Mesothelial cell of epicardium (in vitro differentiated cells): ENCODE measurements around the gene PUSL1. TPM values are rescaled to one million over a fixed set of nuclear protein-coding genes. Genes with fewer than 3 reads are reported as not detected.
A peak's percentile ranks its signal among the peaks of the same experiment; 100 is the strongest.

Experiments
- DNase-seq, 2 experiments: peaks; one replicate each; pipeline ENCODE4 v3.0.0; 2021; ENCODE audit warnings: low spot score in 2 of 2; ENCODE audit not compliant: unreplicated experiment in 2 of 2
- H3K27ac Mint-ChIP-seq: 2 replicates; pipeline ENCODE4 v1.8.0; 2021; ENCODE audit warnings: mixed read lengths
- H3K27me3 Mint-ChIP-seq: 2 replicates; pipeline ENCODE4 v1.8.0; 2021; ENCODE audit warnings: low read depth, mixed read lengths
- H3K36me3 Mint-ChIP-seq: 2 replicates; pipeline ENCODE4 v1.8.0; 2021; ENCODE audit warnings: mixed read lengths
- H3K4me1 Mint-ChIP-seq: 2 replicates; pipeline ENCODE4 v1.8.0; 2021; ENCODE audit warnings: mixed read lengths
- H3K4me3 Mint-ChIP-seq: 2 replicates; pipeline ENCODE4 v1.8.0; 2021; ENCODE audit warnings: mild to moderate bottlenecking, moderate library complexity, mixed read lengths
- H3K9me3 Mint-ChIP-seq: 2 replicates; pipeline ENCODE4 v1.8.0; 2021; ENCODE audit warnings: mixed read lengths
- total RNA-seq: library from RNA; stranded (reverse); gene quantifications from 3 replicates; pipeline ENCODE4 v1.2.1, GENCODE V29; 2021
- TF ChIP-seq, protein P1 (sequence below): fragments of 200-600 bp; sonication (generic); IDR thresholded peaks from one replicate; pipeline ENCODE4 v1.5.0; 2021; ENCODE audit warnings: antibody characterized with exemption; ENCODE audit not compliant: unreplicated experiment

The PUSL1 gene
- total RNA-seq, 1 donor from 2014 or later = 12.7 TPM

DNA sequence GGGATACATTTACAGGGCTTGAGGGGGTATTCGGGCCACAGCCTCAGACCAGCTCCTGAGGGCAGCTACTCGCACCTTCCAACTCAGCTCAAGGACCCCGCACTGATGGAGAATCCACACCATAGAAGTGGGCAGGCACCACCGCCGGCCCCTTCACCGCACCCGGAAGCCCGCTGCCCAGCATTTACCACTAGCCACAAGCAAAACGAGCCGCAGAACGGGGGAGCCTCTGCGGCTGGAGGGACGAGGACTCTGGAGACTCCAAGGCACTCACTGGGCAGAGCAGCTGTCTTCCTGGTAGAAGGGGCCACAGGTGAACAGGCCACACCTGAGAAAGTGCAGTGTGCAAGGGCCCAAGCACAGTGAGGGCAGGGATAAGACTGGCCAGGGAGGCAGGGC lies 40.1 kb upstream of the PUSL1 start:
- TF ChIP-seq, protein P1, sequence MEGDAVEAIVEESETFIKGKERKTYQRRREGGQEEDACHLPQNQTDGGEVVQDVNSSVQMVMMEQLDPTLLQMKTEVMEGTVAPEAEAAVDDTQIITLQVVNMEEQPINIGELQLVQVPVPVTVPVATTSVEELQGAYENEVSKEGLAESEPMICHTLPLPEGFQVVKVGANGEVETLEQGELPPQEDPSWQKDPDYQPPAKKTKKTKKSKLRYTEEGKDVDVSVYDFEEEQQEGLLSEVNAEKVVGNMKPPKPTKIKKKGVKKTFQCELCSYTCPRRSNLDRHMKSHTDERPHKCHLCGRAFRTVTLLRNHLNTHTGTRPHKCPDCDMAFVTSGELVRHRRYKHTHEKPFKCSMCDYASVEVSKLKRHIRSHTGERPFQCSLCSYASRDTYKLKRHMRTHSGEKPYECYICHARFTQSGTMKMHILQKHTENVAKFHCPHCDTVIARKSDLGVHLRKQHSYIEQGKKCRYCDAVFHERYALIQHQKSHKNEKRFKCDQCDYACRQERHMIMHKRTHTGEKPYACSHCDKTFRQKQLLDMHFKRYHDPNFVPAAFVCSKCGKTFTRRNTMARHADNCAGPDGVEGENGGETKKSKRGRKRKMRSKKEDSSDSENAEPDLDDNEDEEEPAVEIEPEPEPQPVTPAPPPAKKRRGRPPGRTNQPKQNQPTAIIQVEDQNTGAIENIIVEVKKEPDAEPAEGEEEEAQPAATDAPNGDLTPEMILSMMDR = no peak
- Mint-ChIP-seq H3K36me3 (peaks cover 10% of the 10 kb centered on the region), H3K4me1 (peaks cover 28% of the 10 kb centered on the region)

DNA sequence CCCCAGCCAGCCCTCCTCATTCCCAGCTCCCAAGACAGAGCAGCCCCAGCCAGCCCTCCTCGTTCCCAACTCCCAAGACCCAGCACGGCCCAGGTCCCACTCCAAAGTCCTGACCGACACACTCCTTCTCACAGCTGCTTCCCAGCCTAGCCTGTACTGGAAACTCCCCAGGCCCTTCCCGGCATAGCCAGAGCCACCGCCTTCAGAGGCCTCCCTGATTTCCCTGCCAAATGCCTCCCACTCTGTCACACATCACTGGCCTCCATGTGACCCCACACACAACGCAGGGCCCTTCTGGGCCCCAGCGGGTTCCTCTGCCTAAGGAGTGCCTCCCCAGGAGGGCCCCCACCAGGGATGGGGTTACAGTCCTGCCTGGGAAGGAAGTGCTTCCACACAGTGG lies 37.6 kb upstream of the PUSL1 start:
- no peak for DNase-seq
- Mint-ChIP-seq H3K27ac (peak overlapping the region; percentile 59), H3K4me1 (peaks cover 33% of the 10 kb centered on the region), H3K27me3 (no peaks in the 10 kb centered on the region), H3K4me3 (peak overlapping the region; percentile 65), H3K36me3 (peaks cover 8% of the 10 kb centered on the region), H3K9me3 (no peaks in the 10 kb centered on the region)
- TF ChIP-seq, protein P1 = no peak

More for the DNA sequence above, 40.1 kb upstream of the PUSL1 start:
- Mint-ChIP-seq H3K4me3 (no peak overlapping the region), H3K27me3 (no peaks in the 10 kb centered on the region), H3K27ac (no peak overlapping the region), H3K9me3 (no peaks in the 10 kb centered on the region)
- DNase-seq = no peak

DNA sequence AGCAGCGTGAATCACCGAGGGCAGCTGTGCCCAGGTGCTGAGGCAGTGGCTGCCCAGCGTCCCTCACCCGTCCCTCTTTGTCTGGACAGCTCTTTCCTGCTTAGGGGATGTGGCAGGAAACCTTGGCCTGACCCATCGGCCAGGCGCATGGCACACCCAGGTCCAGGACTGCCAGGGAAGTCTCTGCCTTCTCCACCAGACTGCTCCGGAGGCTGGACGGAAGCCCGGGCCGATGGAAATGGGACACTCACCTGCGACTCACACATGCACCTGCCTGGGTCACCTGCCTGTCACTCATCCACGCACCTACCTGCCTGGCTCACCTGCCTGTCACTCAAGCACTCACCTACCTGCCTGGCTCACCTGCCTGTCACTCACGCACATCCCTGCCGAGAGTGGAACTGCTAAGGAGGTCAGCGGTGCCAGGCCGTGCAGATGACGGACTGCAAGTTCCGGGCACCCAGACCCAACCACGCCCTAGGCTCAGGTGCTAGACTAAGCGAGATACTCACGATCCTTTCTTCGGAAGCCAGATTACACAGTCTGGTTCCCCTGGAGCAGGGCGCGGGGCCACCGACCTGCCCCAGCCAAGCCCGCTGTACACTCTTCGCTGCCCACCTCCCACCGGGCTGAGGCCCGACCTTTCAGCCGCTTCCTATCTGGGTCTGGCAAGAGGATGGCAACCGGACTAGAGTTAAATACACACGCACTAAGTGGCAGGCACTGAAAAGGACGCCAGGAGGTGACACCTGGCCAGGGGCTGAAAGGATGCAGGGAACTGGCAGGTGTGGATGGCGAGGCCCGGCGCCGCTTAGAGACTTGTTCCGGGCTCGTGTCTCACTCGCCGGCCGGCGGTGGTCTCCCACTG lies 35.8 kb upstream of the PUSL1 start:
- peaks cover 33% of the 10 kb centered on the region for H3K4me1 Mint-ChIP-seq
- TF ChIP-seq, protein P1 = no peak
- DNase-seq = no peak
- peak overlapping the region; percentile 87 for H3K27ac Mint-ChIP-seq
- peak overlapping the region; percentile 84 for H3K4me3 Mint-ChIP-seq
- H3K9me3 Mint-ChIP-seq = no peaks in the 10 kb centered on the region
- H3K27me3 Mint-ChIP-seq = no peaks in the 10 kb centered on the region
- H3K36me3 Mint-ChIP-seq = peaks cover 1% of the 10 kb centered on the region

DNA sequence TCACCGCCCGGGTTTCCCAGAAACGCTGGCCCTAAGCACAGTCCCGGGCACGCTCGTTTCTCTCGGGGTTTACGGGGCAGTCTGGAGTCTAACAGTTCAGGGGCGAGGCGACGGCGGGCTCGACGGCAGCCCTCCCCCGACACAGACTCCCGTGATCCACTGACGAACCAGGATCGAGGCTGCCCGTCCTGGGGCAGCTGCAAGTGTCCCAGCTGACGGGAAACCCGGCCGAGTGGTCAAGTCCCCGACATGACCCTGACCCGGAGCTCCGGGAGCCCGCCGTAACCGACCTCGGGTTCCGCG lies 35.2 kb upstream of the PUSL1 start:
- H3K9me3 Mint-ChIP-seq = no peaks in the 10 kb centered on the region
- peaks cover 33% of the 10 kb centered on the region for H3K4me1 Mint-ChIP-seq
- no peaks in the 10 kb centered on the region for H3K27me3 Mint-ChIP-seq
- H3K36me3 Mint-ChIP-seq = peaks cover 1% of the 10 kb centered on the region
- DNase-seq = no peak
- H3K27ac Mint-ChIP-seq = peak overlapping the region; percentile 87
- H3K4me3 Mint-ChIP-seq = peak overlapping the region; percentile 84
- TF ChIP-seq, protein P1 = no peak

DNA sequence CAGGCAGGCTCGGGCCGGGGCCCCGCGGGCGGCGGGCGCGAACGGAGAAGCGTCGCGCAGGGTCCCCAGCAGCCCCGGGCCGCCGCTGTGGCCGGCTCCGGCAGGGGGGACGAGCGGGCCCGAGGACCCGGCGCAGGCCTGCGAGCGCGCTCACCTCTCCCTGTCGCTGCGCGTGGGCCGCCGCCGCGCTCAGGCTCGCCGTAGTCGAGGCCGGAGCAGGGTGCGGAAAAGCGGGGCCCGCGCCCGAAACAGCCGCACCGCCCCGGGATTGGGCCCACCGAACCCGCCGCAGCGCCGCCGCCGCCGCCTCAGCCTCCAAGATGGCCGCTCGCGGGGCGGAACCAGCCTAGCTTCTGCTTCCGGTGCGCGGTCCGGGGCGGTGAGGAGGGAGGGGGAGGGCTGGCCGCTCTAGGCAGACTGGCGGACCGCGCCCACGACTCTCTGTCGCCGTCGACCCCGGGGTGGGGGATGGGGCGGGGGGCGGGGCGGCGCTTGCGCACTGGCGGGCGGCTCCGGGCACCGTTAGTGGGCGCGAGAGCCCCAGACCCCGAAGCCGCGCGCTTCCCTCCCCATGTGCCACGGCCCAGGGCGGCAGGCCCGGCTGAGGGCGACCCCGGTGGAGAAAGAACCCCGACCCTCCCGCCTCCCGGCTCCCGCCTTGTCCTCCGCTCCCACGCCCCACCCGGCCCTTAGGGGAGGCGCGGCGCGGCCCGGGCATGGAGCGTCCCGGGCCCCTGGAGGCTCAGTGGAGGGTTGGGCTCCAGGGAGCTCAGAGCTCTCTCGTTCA lies 34.7 kb upstream of the PUSL1 start, which contains the start of gene UBE2J2:
Gene UBE2J2, minus strand, starts transcription at position 343 of the 787 bp plus-strand sequence. CDS start 5,862 bp downstream, outside the sequence.
- DNase-seq = peak; percentile 90 to 93
- TF ChIP-seq, protein P1 = no peak
- H3K4me3 Mint-ChIP-seq = peak within 1 kb of the TSS; percentile 84
- H3K4me1 Mint-ChIP-seq = peaks cover 33% of the 10 kb centered on the region
- peaks cover 1% of the 10 kb centered on the region for H3K36me3 Mint-ChIP-seq
- H3K27me3 Mint-ChIP-seq = no peaks in the 10 kb centered on the region
- peak within 1 kb of the TSS; percentile 87 for H3K27ac Mint-ChIP-seq
- no peaks in the 10 kb centered on the region for H3K9me3 Mint-ChIP-seq
